NCI-H2196 (cell line): ENCODE results near the gene TMEM200C.

Experiments
- DNase-seq: peaks from one replicate; lab custom pipeline; 2025; ENCODE audit not compliant: unreplicated experiment; lab: John Stamatoyannopoulos, UW

The TMEM200C gene

GRCh38 chr18:5895299-5895875, at the start of gene TMEM200C:
Gene TMEM200C (minus strand): TSS chr18:5895522. CDS start chr18:5892063, 3,459 bp downstream.
- peak; percentile 48 for DNase-seq

- no peak for DNase-seq
Measured at GRCh38 chr18:5944448-5944847, 49.1 kb upstream of the TMEM200C start.

GRCh38 chr18:5943514-5943913, 48.2 kb upstream of the TMEM200C start:
- peak; percentile 14 for DNase-seq

- DNase-seq: no peak
Measured at GRCh38 chr18:5942591-5942990, 47.3 kb upstream of the TMEM200C start.

GRCh38 chr18:5941890-5942289, 46.6 kb upstream of the TMEM200C start:
- DNase-seq: no peak

GRCh38 chr18:5939801-5940667, 44.7 kb upstream of the TMEM200C start:
- no peak for DNase-seq

GRCh38 chr18:5937795-5938194, 42.5 kb upstream of the TMEM200C start:
- no peak for DNase-seq

GRCh38 chr18:5937121-5937520, 41.8 kb upstream of the TMEM200C start:
- DNase-seq: no peak

- DNase-seq: no peak
Measured at GRCh38 chr18:5930789-5931188, 35.5 kb upstream of the TMEM200C start.

- DNase-seq: no peak
Measured at GRCh38 chr18:5918205-5918858, 23.0 kb upstream of the TMEM200C start.

- DNase-seq: no peak
Measured at GRCh38 chr18:5914951-5915350, 19.6 kb upstream of the TMEM200C start.

- no peak for DNase-seq
Measured at GRCh38 chr18:5914016-5914415, 18.7 kb upstream of the TMEM200C start.

- no peak for DNase-seq
Measured at GRCh38 chr18:5912566-5912965, 17.2 kb upstream of the TMEM200C start.

- DNase-seq: no peak
Measured at GRCh38 chr18:5909125-5909524, 13.8 kb upstream of the TMEM200C start.

- DNase-seq: no peak
Measured at GRCh38 chr18:5903386-5903785, 8.1 kb upstream of the TMEM200C start.

GRCh38 chr18:5900262-5900661, 4.9 kb upstream of the TMEM200C start:
- no peak for DNase-seq

- DNase-seq: no peak
Measured at GRCh38 chr18:5899835-5900234, 4.5 kb upstream of the TMEM200C start.

- DNase-seq: peak; percentile 21
Measured at GRCh38 chr18:5895876-5896740, 786 bp upstream of the TMEM200C start.

GRCh38 chr18:5894611-5895298, 567 bp downstream of the TMEM200C start:
- DNase-seq: peak; percentile 19

GRCh38 chr18:5893956-5894610, 1.2 kb downstream of the TMEM200C start:
- DNase-seq: no peak
